ENCODE data around the gene SAMSN1. TPM values are rescaled to one million over a fixed set of nuclear protein-coding genes. Genes with fewer than 3 reads are reported as not detected.
A peak's percentile ranks its signal among the peaks of the same experiment; 100 is the strongest.

The SAMSN1 gene
- total and polyA plus RNA-seq, 9 of the 15 experiments (the other 6 are each of a cell fraction or from before 2014, with no cell fraction given): 101 to 223 (median 159) TPM

- Histone ChIP-seq H3K9me1 (ENCODE audit: control insufficient read depth, insufficient read depth, low read length) (no peaks in the 10 kb centered on the region), H3K27ac (ENCODE audit: extremely low read depth, low read depth, low read length) (no peak overlapping the region), H3K4me2 (ENCODE audit: insufficient read depth, low read length) (no peak overlapping the region), H3K9me3 (replicated peaks; ENCODE audit: control insufficient read depth, insufficient read depth, low read depth, low read length) (no peaks in the 10 kb centered on the region), H3K9ac (ENCODE audit: insufficient read depth in 1 of 2, low read depth in 2 of 2, low read length in 2 of 2) (no peak overlapping the region), H3K27me3 (ENCODE audit: control insufficient read depth in 2 of 2, insufficient read depth in 2 of 2, low read length in 2 of 2) (no peaks in the 10 kb centered on the region), H3K4me3 (no peak overlapping the region), H3K36me3 (ENCODE audit: control insufficient read depth, insufficient read depth, low read length) (no peaks in the 10 kb centered on the region), H4K20me1 (replicated peaks; ENCODE audit: control insufficient read depth, insufficient read depth, low read length) (no peaks in the 10 kb centered on the region), H3K79me2 (ENCODE audit: control insufficient read depth, insufficient read depth, low read length) (no peaks in the 10 kb centered on the region), H3K4me1 (replicated peaks in 1 of 2; ENCODE audit: control insufficient read depth in 2 of 2, insufficient read depth in 2 of 2, low read length in 2 of 2) (peaks cover 0 to 32% of the 10 kb centered on the region in 2 experiments; a peak in 3 of 5 replicates), H2AFZ (ENCODE audit: low read depth, low read length) (no peak overlapping the region)
- FAIRE-seq (no peak), ATAC-seq (no peak), DNase-seq (ENCODE audit: extremely low read depth in 1 of 4, low spot score in 3 of 4) (no peak)
- 74% methylated on average over 3 of the region's 3 CpGs for WGBS (ENCODE audit: insufficient coverage, low coverage, missing lambda C conversion rate)
- ChIA-PET CTCF (ENCODE audit: low intra/inter-chr PET ratio) (no interaction called here), POLR2A (interaction anchor here (0.7 kb wide), 1 partner anchor 155 kb away, joined by 5 read pairs; no protein-coding TSS in a partner anchor)
- no TSS peak for BruUV-seq (replicated peaks)
- TF ChIP-seq NFRKB (IDR thresholded peaks at IDR 0.05; ENCODE audit: low read depth) (no peak), BCOR (IDR thresholded peaks at IDR 0.05) (0 out of 2 replicates have a peak, but pooled peaks have one; percentile 51), ZNF3 (CRISPR knock-in tag; IDR thresholded peaks at IDR 0.05) (0 out of 2 replicates have a peak, but pooled peaks have one; percentile 63), RBM25 (IDR thresholded peaks at IDR 0.05; ENCODE audit: low read depth, low read length, severe bottlenecking) (peak; percentile 66), MEF2A (IDR thresholded peaks at IDR 0.05; ENCODE audit: control insufficient read depth, low read depth, low read length) (no peak), ZNF121 (CRISPR knock-in tag; conservative IDR thresholded peaks at IDR 0.05) (peak; percentile 89), POLR3G (IDR thresholded peaks at IDR 0.05; ENCODE audit: extremely low read depth, insufficient read length, insufficient replicate concordance) (no peak), POLR2G (IDR thresholded peaks at IDR 0.05; ENCODE audit: low read depth, low read length) (no peak), KLF6 (CRISPR knock-in tag; IDR thresholded peaks at IDR 0.05; ENCODE audit: borderline replicate concordance) (no peak), SP1 (CRISPR knock-in tag; IDR thresholded peaks at IDR 0.05) (no peak), ZNF518B (CRISPR knock-in tag; IDR thresholded peaks at IDR 0.05) (no peak), GATAD2B (IDR thresholded peaks at IDR 0.05; ENCODE audit: borderline replicate concordance) (no peak)
- in situ Hi-C loops (cut with MboI) (no loop called here), intact Hi-C loops (cut with micrococcal nuclease) (no loop called here)
Observed at GRCh38 chr21:14569026-14569621, 23.0 kb upstream of the SAMSN1 start.

Data from K562 (cell line).